Osteocyte (in vitro differentiated cells): ENCODE measurements around the gene LEMD2. TPM values are rescaled to one million over a fixed set of nuclear protein-coding genes. Genes with fewer than 3 reads are reported as not detected.

Experiments used
- DNase-seq: peaks from one replicate; pipeline ENCODE4 v3.0.0; 2021; ENCODE audit warnings: mixed read lengths; ENCODE audit not compliant: unreplicated experiment; ENCODE audit errors: extremely low spot score
- H3K27ac Mint-ChIP-seq: one replicate; pipeline ENCODE4 v1.8.0; 2021; ENCODE audit warnings: mild to moderate bottlenecking, mixed read lengths; ENCODE audit not compliant: unreplicated experiment
- H3K27me3 Mint-ChIP-seq: one replicate; pipeline ENCODE4 v1.8.0; 2021; ENCODE audit warnings: mixed read lengths; ENCODE audit not compliant: unreplicated experiment
- H3K36me3 Mint-ChIP-seq: one replicate; pipeline ENCODE4 v1.8.0; 2021; ENCODE audit warnings: mixed read lengths; ENCODE audit not compliant: unreplicated experiment
- H3K4me1 Mint-ChIP-seq: one replicate; pipeline ENCODE4 v1.8.0; 2021; ENCODE audit warnings: mixed read lengths; ENCODE audit not compliant: unreplicated experiment
- H3K4me3 Mint-ChIP-seq: one replicate; pipeline ENCODE4 v1.8.0; 2021; ENCODE audit warnings: mild to moderate bottlenecking, moderate library complexity, mixed read lengths; ENCODE audit not compliant: unreplicated experiment
- H3K9me3 Mint-ChIP-seq: one replicate; pipeline ENCODE4 v1.8.0; 2021; ENCODE audit warnings: mixed read lengths; ENCODE audit not compliant: unreplicated experiment
- CTCF ChIP-seq: fragments of 200-600 bp; sonication (generic); IDR thresholded peaks from 2 replicates; pipeline ENCODE4 v1.5.0; 2021; ENCODE audit warnings: antibody characterized with exemption, mild to moderate bottlenecking, moderate library complexity
- total RNA-seq: library from RNA; stranded (reverse); gene quantifications from 2 replicates; pipeline ENCODE4 v1.2.1, GENCODE V29; 2021

Gene LEMD2
- total RNA-seq, 1 donor from 2014 or later, result 70.4 TPM

GRCh38 chr6:33739571-33739970 is 49.4 kb downstream of the LEMD2 start:
- H3K4me3 Mint-ChIP-seq, result no peak overlapping the region
- TF ChIP-seq CTCF, result no peak
- H3K36me3 Mint-ChIP-seq, result no peaks in the 10 kb centered on the region
- peaks cover 12% of the 10 kb centered on the region for H3K4me1 Mint-ChIP-seq
- H3K27me3 Mint-ChIP-seq, result no peaks in the 10 kb centered on the region
- DNase-seq, result no peak
- no peaks in the 10 kb centered on the region for H3K9me3 Mint-ChIP-seq
- H3K27ac Mint-ChIP-seq, result no peak overlapping the region

- DNase-seq, result no peak
- Mint-ChIP-seq H3K4me3 (no peak overlapping the region), H3K27me3 (no peaks in the 10 kb centered on the region), H3K36me3 (no peaks in the 10 kb centered on the region), H3K4me1 (peaks cover 9% of the 10 kb centered on the region), H3K9me3 (no peaks in the 10 kb centered on the region), H3K27ac (no peak overlapping the region)
- no peak for TF ChIP-seq CTCF
These were observed 50.1 kb downstream of the LEMD2 start for GRCh38 chr6:33738879-33739278.

- no peaks in the 10 kb centered on the region for H3K27me3 Mint-ChIP-seq
These were observed 50.8 kb downstream of the LEMD2 start for GRCh38 chr6:33738153-33738552.

GRCh38 chr6:33737267-33738026 is 51.5 kb downstream of the LEMD2 start:
- Mint-ChIP-seq H3K4me3 (no peak overlapping the region), H3K27ac (no peak overlapping the region), H3K9me3 (no peaks in the 10 kb centered on the region), H3K4me1 (peaks cover 6% of the 10 kb centered on the region), H3K27me3 (no peaks in the 10 kb centered on the region), H3K36me3 (no peaks in the 10 kb centered on the region)
- DNase-seq, result no peak
- no peak for TF ChIP-seq CTCF

More at GRCh38 chr6:33738153-33738552, 50.8 kb downstream of the LEMD2 start:
- no peaks in the 10 kb centered on the region for H3K36me3 Mint-ChIP-seq
- no peaks in the 10 kb centered on the region for H3K9me3 Mint-ChIP-seq
- H3K4me3 Mint-ChIP-seq, result no peak overlapping the region
- DNase-seq, result no peak
- no peak for TF ChIP-seq CTCF
- peaks cover 8% of the 10 kb centered on the region for H3K4me1 Mint-ChIP-seq
- H3K27ac Mint-ChIP-seq, result no peak overlapping the region

- Mint-ChIP-seq H3K4me1 (peaks cover 6% of the 10 kb centered on the region), H3K4me3 (no peak overlapping the region), H3K27me3 (no peaks in the 10 kb centered on the region), H3K27ac (no peak overlapping the region), H3K36me3 (no peaks in the 10 kb centered on the region), H3K9me3 (no peaks in the 10 kb centered on the region)
- DNase-seq, result no peak
- TF ChIP-seq CTCF, result no peak
These were observed 53.7 kb downstream of the LEMD2 start for GRCh38 chr6:33735216-33735615.
